OCI-LY3 (cell line): ENCODE data around the gene CYSLTR2.

Experiments
- CTCF ChIP-seq: fragments of 200-600, 300-600 bp; sonication (generic); IDR thresholded peaks from 2 replicates; pipeline ENCODE4 v1.5.1; 2014; ENCODE audit warnings: antibody characterized with exemption, low read length, low read depth
- EZH2phosphoT487 ChIP-seq: fragments of 200-600 bp; shearing (Covaris generic); IDR thresholded peaks from 2 replicates; pipeline ENCODE4 v1.6.1; 2018; ENCODE audit warnings: antibody characterized with exemption, mixed run types, low read depth

GRCh38 chr13:48682436-48682835, 28.7 kb downstream of the CYSLTR2 start:
- TF ChIP-seq CTCF (no peak), EZH2phosphoT487 (no peak)
